HG03565 (cell line): Measurements from ENCODE around the gene TSPAN11.

Experiments used
- ATAC-seq: cut with Tn5 transposase; IDR thresholded peaks from one replicate; pipeline ENCODE4 v1.9.1; 2021; ENCODE audit warnings: mild to moderate bottlenecking, moderate library complexity; ENCODE audit not compliant: unreplicated experiment

Gene TSPAN11

DNA sequence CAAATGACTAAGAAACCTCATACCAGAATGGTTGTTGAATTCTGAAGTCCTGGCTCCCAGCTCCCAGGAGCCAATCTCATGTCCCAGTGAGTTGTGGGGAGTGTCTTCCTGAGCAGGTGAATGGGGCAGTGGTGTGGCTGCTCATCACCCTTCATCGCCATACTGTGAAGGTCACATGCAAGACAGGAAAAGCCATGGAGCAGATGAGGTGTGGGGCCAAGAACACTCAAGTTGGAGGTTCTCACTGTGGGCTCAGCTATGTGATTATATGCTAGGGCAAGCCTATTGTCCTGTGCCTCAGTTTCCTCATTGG is 16.6 kb upstream of the TSPAN11 start:
- ATAC-seq: no peak

DNA sequence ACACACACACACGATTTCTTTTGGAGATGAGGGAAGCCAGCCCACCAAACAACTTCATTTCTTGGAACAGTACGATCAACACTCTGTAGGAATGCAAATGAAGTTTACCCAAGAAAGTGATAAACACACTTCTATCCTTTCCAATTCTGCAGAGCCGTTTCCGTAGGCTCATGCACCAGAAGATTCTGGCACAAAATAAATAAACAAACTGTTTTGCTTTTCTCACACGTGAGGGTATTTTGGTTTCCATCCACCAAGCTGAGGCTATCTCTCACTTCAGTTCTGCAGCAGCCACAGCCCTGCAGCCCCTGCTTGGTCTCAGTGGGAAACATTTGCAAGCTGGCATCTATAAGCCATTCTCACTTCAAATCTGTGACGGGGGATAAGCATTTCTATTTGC is 15.3 kb upstream of the TSPAN11 start:
- ATAC-seq: no peak

DNA sequence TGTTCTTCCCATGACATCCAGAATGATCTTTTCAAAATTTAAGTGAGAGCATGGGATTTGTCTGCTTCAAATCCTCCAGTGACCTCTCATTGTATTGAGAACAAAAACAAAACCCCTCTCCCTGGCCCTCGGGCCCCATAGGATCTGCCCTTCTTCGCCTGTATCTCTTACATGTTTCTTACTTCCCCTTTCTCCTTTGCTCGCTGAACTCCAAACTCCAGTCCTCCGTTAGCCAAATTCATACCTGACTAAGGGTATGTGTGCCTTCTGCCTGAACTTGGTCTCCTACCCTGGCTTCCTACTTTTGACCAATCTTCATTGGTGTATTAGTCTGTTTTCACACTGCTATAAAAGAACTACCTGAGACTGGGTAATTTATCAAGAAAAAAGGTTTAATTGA is 13.2 kb upstream of the TSPAN11 start:
- no peak for ATAC-seq

DNA sequence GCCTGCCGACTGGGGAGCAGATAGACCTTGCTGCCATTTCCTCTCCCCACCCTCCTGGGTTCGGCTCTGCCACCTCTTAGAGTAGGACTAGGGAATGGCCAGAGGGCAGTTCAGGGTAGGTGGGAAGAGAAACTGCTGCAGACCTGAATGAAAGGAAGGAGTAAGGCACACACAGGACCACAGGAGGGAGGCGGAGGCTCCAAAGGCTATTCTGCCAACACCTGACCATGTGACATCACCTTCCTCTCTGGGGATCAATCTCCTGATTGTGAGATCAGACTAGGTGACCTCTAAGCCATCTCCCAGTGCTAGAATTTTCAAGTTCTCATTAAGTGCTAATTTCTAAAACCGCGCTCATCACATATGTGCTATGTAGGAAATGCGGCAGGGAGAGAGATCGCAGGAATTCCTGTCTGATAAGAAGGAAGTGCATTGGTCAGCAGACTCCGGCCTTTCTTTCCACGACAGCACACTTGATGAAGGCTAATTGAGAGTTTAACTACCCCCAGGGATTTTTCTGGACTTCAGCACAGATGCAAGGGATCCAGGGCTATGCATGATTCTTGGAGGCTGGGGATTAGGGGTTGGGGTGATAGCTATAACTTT is 11.5 kb upstream of the TSPAN11 start:
- no peak for ATAC-seq

DNA sequence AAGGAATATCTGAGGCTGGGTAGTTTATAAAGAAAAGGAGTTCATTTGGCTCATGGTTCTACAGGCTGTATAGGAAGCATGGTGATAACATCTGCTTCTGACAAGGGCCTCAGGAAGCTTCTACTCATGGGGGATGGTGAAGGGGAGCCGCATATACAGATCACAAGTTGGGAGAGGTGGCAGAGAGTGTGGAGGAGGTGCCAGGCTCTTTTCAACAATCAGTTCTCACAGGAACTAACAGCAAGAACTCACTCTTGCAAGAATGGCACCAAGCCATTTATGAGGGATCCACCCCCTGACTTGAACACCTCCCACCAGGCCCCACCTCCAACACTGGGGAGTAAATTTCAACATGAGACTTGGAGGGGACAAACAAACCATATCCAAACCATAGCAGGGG is 3.5 kb upstream of the TSPAN11 start:
- no peak for ATAC-seq

DNA sequence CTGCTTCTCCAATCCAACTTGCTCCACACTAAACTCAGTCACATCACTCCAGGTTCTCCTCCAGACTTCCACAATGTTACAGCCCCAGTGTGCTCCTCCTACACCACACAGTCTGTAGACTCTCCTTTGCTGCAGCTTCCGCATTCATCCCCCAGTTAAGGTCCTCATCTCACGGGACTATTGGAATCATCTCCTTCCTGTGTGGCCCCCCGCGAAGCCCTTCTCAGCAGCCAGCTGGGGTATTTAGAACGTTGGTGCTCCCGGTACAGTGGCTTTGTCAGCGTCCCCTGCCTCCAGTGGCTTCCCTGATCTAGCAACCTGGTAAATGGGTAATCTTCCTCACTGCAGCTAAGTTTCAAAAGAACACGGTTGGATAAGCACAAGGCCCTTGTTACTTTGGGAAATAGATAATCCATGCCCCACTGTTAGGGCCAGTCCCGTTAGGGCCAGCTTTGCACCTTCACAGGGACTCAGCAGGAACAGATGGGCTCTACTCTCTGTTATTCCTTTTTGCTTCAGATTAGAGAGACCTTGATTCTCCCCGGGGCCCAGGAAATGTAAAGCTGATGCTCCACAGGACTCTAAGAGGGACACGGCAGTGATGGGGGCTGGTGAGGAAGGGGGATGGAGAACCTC is 823 bp upstream of the TSPAN11 start:
- no peak for ATAC-seq

DNA sequence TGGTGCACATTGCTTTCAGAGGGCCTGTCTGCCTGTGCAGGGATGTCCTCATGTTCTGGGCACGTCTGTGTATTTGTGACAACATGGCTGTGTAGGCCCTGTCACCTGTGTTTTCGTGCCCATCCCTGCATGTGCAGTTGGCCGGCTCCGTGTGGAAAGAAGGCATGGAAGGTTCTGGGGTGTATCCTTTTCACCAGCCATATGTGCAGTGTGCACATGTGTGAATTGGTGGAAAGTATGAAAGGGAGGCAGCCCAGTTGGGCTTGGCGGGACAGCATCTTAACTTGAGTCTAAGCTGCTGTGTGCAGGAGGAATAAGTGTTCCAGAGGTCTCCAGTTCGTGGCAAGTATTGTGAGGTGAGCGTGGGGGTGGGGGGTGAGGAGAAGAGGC is 669 bp downstream of the TSPAN11 start:
- ATAC-seq: no peak

DNA sequence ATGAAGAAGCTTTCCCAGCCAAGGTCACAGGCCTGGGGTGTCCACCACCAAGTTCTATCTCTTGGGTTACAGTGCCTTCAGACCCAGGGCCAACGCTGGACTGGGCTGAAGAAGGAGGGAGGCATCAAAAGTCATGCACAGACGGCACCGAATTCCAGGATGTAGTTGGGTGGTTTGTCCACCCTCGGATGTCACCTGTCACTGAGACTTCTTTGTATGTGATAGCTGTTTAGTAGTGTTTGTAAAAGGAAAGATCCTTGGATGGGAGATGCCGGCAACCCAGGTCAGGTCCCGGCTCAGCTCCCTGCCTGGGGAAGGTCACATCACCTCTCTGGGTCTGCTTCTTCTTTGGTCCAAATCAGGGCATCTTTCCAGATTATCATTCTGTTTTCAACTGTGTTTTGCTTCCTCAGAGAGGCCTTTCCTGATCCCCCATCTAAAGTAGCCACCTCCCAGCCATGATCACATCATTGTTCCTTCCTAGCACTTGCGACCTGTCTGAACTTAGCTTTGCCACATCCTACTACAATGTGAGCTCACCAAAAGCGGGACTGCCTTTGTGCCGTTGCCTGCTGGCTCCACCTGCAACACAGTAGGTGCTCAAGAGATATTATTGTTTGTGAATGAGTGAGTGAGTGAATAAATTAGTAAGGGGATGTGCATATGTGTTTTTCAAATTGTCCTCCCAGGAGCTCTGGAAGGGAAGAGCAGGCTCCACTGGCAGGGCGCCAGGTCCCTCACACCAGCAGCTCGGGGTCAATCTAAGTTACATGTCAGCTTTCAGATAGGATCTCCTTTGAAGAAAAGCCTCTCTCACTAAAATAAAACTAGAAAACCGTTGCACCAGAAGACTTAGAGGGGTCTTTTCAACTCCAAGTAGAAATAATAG is 2.1 kb downstream of the TSPAN11 start:
- ATAC-seq: no peak

DNA sequence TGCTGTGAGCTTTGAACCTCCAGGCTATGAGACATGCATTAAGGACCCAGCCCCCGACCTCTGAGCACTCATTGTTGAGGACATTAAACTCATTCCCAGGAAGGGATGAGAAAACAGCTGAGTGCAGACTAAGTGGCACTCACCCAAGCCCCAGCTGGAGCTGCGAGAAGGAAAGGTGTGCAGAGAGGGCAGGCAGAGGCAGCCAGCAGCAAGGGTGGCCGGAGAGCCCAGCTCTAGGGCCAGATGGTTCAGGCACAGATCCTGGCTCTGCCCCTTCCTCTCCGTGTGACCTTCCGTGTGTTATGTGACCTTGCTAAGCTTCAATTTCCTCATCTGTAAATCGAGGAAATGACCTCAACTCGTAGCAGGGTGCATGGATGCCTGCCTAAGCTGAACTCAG is 3.7 kb downstream of the TSPAN11 start:
- no peak for ATAC-seq

DNA sequence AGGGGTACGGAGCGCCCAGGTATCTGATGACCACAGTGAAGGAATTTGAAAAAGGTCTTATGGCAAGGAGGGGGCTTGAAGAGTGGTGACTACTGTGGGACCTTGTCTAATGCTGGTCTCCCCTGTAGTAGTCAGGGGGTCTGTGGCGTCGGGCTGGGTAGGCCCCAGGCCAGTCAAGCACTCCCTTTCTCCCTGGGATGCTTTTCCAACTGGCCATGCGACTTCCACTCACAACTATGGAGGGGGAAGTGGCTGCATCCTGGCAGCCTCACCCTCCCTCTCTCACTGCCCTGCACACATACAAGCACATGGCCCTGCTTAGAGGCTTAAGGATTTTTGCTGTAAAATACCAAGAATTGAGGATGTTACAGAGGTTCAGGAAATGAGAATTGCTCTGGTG is 4.1 kb downstream of the TSPAN11 start:
- ATAC-seq: no peak

DNA sequence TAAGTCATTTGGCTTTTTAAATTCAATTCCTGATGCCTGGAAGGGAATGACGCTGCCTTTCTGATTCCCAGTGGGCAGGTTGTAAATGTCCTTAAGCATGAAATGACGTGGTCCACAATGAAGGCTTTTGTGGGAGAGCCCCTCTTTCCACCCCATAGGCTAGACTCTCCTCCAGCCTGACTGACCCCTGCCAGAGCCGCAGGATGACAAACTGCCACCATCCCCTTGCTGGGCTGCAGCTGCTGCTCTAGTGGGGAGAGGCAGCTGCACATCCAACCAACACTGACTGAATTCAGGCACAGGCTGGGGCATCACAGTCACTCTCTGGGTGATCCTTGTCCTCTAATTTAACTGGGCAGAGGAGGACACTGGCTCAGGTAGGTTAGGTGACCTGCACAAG is 6.3 kb downstream of the TSPAN11 start:
- no peak for ATAC-seq

DNA sequence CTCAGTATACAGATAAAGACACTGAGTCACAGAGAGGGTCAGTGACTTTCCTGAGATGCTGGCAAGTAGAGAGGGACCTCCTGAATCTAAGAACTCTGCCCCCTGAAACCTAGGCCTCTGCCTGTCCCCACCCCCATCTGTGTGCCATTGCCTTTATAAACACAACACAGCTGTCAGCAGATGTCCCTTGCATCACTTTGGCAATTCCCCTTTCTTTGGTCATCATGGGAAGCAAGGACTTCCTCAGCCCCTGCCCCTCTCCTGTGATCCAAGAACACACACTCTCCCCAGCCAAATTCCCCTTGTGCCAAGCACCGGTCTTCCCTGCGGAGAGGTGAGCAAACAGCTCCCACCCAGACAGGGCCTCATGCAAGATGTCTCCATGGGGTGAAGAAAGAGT is 8.3 kb downstream of the TSPAN11 start:
- ATAC-seq: no peak

DNA sequence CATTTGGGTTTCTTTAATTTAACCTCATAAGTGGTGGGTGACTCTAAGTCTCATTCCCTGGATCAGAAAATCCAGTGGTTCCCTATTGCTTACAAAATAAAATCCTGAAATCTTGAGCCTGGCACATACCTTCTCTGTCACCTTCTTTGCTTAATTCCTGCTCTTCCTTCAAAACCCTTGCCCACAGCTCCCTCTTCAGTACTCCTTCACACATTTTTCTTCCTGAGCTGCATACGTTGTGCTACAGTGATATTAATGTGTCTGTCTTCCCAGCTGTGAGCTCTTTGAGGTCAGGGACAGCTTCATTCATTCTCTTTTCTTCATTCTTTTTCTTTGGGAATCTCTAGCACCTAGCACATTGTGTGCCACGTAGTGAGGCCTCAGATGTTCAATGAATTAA is 9.5 kb downstream of the TSPAN11 start:
- ATAC-seq: no peak

DNA sequence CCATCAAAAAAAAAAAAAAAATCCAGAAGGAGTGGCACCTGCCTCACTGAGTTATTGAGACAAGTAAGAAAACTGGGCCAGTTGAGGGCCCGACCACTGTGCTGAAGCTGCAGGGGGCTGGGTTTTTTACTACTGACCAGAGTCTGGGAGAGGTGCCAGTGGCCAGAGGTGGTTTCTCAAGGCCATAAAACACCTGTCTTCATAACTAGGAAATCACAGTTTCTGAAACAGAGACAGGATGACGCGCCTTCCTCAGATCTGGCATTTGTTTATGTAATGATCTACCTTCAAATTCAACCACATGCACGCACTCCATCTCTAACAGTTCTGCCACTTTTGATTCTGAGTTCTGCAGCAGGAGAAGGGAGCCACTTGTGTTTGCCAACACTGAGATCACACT is 12.7 kb downstream of the TSPAN11 start:
- no peak for ATAC-seq

DNA sequence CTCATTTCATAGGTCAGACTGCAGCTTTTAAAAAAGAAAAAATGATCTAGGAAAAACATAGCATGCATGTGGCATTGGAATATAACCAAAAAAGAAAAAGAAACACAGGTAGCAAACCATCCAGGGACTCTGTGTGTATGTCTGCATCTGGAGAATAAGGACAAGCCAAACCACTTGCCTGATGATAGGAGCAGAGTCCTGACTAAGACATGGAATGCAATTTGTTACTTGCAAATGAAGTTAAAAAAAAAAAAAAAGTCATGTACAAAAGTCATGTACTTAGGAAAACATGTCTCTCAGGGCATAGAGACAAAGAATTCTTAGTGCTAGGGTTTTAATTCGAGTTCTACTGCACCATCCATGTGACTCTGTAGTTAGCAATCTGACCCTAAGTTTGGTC is 15.9 kb downstream of the TSPAN11 start:
- no peak for ATAC-seq

DNA sequence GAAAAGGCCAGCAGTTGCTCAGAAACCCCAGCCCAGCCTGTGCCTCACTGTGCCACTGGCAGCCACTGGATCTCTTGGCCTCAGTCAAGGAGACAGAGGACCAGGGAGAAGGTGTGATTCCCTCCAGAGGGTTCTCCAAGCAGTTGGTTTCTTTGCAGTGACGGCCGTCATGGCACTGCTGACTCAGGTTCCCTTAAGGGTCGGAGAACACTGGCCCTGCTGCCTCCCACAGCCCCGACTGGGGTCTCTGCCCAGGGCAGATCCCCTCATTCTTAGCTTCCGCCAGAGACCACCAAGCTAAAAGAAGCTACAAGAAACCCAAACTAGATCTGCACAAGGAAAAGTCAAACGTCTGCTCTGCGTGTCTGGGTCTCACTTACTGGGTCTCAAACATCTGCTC is 16.4 kb downstream of the TSPAN11 start:
- ATAC-seq: no peak

DNA sequence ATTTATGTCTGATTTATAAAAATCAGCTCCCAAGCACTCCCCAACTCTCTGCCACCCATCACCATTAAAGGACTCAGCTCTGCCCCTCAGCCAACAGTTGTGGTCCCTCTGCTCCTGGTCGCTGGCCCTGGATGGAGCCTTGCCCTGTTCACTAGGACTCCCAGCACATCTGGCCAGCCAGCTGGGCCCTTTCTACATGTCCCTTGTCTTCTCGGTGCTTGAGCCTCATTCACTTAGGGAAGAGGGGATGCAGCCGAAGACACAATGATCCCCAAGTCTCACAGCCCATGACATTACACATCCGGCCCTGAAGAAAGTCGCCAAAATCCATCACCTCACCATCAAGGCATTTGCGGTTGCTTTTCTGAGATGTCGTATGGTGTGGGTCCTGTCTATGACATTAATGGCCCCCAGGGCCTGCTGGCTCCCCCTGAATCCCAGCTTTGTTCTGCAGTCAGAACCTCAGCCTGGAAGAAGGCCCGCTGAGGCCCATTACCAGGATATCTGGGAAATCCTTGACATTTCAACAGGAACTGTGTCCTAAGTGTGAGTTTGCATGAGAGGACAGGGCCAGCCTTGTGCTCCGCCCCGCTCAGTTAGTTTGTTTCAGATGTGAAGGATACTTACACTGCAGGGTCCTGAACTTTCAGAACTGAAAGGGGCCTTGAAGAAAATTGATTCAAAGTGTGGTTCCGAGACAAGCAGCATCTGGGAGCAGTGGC is 19.1 kb downstream of the TSPAN11 start:
- no peak for ATAC-seq

DNA sequence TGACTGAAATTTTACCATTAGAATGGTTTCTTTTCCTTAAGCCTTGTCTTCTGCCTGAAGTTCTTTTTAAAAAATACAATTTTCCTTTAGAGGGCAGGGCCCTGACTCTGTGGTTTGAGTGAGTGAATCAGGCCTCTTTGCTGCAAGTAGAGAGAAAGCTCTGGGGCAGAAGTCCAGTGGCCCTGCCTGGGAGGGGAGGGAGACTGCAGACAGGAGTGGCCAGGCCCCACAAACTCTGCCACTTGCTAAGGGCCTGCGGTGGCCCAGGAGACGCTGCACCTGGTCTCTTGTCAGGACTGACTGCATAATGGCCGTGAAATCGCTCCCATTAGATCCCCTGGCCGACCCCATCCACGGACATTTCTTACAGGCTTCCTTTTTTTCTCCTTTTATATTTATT is 25.5 kb downstream of the TSPAN11 start:
- no peak for ATAC-seq

DNA sequence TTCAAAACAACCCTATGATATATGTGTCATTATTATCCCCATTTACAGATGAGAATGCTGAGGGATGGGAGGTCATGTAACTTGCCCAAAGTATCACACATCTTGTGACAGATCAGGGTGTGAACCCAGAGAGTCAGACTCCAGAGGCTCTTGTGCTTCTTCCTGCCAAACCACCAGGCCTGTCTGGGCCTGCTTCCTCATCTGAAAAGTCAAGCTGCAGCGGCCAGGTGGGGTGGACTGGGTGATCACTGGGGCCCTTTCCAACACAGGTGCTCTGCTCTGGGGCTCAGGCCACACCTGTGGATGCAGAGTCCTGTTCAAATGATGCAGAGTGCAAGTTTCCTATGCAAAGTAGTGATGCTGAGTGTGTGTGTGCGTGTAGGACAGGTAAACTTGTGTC is 26.7 kb downstream of the TSPAN11 start:
- no peak for ATAC-seq

DNA sequence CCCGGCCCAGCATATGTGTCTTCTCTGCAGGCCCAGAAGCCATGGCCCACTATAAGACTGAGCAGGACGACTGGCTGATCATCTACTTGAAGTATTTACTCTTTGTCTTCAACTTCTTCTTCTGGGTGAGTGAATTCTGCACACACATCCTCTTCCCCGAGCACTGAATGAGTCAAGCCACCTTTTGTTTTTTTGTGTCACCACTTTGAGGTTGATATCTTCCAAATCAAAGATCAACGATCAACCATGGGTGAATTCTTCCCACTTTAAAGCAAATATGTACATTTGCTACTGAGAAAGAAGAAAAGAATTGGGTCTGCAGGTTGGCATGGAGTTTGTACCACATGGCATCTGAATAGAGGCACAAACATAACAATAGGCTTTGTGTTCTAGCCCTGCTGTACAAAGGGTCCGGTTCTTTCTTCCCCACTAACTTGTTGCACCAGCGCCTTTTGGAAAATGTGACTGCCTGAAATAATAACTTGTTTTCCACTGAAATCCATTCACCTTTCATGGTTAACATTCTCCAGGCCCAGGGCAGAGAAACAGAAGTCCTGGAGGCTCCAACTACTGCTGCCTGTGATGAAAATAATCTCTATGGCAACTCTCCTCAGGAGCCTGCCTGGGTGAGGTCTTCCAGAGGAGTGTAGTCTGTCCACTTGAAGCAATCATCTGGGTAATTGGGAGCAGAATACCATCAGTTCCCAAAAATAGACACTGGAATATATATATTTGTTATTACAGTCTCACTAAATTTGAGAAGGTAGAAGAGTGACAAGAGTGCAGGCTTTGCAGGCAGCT is 27.6 kb downstream of the TSPAN11 start:
- no peak for ATAC-seq

DNA sequence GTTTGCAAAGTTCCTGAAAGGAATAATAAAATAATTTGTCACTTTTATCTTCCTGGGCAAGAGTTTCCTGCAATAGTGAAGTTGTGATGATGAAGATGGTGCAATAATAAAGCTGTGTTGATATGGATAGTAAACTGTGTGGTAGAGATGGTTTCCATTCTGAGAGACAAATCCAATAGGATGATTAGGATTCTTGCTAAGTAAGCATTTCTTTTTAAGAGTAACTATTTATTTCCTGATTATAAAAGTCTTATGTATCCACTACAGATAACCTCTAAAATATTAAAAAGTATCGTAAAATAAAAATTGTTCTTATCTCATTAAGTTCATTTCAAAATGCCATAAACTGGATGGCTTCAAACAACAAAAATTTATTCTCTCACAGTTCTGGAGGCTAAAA is 28.7 kb downstream of the TSPAN11 start:
- ATAC-seq: no peak
